ELF-1 (cell line): Measurements from ENCODE around the gene CTH.
"Not testable (repeated sequence)": the region's sequence is repeated elsewhere in the genome, so short reads cannot be mapped to it uniquely, and the experiment has no call there.

ENCODE experiments used
- DNase-seq: peaks from one replicate; pipeline ENCODE4 v3.0.0-alpha.2; 2016; ENCODE audit warnings: low read depth, low spot score

The CTH gene

GRCh38 chr1:70405780-70406416, 5.2 kb upstream of the CTH start:
- no peak for DNase-seq

GRCh38 chr1:70409136-70409535, 1.9 kb upstream of the CTH start:
- no peak for DNase-seq

- no peak for DNase-seq
These were observed 334 bp downstream of the CTH start for GRCh38 chr1:70411360-70411844.

GRCh38 chr1:70415882-70416281, 4.8 kb downstream of the CTH start:
- no peak for DNase-seq

GRCh38 chr1:70418973-70419734, 8.1 kb downstream of the CTH start:
- DNase-seq = not testable (repeated sequence)

- no peak for DNase-seq
These were observed 9.3 kb downstream of the CTH start for GRCh38 chr1:70420320-70420719.

GRCh38 chr1:70426154-70427131, 15.4 kb downstream of the CTH start:
- DNase-seq = no peak

- DNase-seq = no peak
These were observed 16.9 kb downstream of the CTH start for GRCh38 chr1:70427976-70428375.

- DNase-seq = no peak
These were observed 18.2 kb downstream of the CTH start for GRCh38 chr1:70429219-70429618.

- DNase-seq = no peak
These were observed 18.7 kb downstream of the CTH start for GRCh38 chr1:70429757-70430156.

- no peak for DNase-seq
These were observed 20.2 kb downstream of the CTH start for GRCh38 chr1:70431317-70431716.

- no peak for DNase-seq
These were observed 20.8 kb downstream of the CTH start for GRCh38 chr1:70431874-70432273.

GRCh38 chr1:70434253-70434859, 23.3 kb downstream of the CTH start:
- no peak for DNase-seq

GRCh38 chr1:70436622-70437251, 25.7 kb downstream of the CTH start:
- DNase-seq = no peak

GRCh38 chr1:70438529-70438928, 27.5 kb downstream of the CTH start:
- DNase-seq = no peak

- no peak for DNase-seq
These were observed 29.7 kb downstream of the CTH start for GRCh38 chr1:70440642-70441391.

GRCh38 chr1:70441392-70442035, 30.4 kb downstream of the CTH start:
- no peak for DNase-seq

GRCh38 chr1:70442490-70442889, 31.4 kb downstream of the CTH start:
- DNase-seq = no peak

GRCh38 chr1:70443739-70444138, 32.7 kb downstream of the CTH start:
- DNase-seq = no peak

- DNase-seq = no peak
These were observed 38.0 kb downstream of the CTH start for GRCh38 chr1:70449049-70449448.
